HCT116 (cell line): ENCODE measurements around the gene CES1.
"Not testable (repeated sequence)": the region's sequence is repeated elsewhere in the genome, so short reads cannot be mapped to it uniquely, and the experiment has no call there.

ENCODE experiments used
- CTCF ChIP-seq, 3 experiments: fragments of 200-600 bp in 1 of 3; sonication (generic) in 1 of 3; IDR thresholded peaks in 2 of 3; conservative IDR thresholded peaks in 1 of 3; 2 replicates each; pipeline ENCODE4 v1.5.1; 2012 to 2017; ENCODE audit warnings: low read depth in 2 of 3, low read length in 2 of 3, antibody characterized with exemption in 1 of 3, borderline replicate concordance in 1 of 3, control low read depth in 1 of 3, mild to moderate bottlenecking in 1 of 3, mixed read lengths in 1 of 3, mixed run types in 1 of 3, moderate library complexity in 1 of 3; ENCODE audit not compliant: insufficient read depth in 1 of 3
- POLR2A ChIP-seq: IDR thresholded peaks from 2 replicates; pipeline ENCODE4 v1.7.0; 2011; ENCODE audit warnings: borderline replicate concordance; ENCODE audit not compliant: insufficient read depth, insufficient read length; ENCODE audit errors: extremely low read depth
- POLR2AphosphoS5 ChIP-seq: IDR thresholded peaks from 2 replicates; pipeline ENCODE4 v1.6.1; 2011; ENCODE audit warnings: mild to moderate bottlenecking, low read depth, low read length, moderate library complexity
- REST ChIP-seq: IDR thresholded peaks from 2 replicates; pipeline ENCODE4 v1.6.1; 2012; ENCODE audit warnings: low read depth
- SP1 ChIP-seq: IDR thresholded peaks from 2 replicates; pipeline ENCODE4 v1.6.1; 2012; ENCODE audit warnings: low read depth
- TCF7L2 ChIP-seq: IDR thresholded peaks from 2 replicates; pipeline ENCODE4 v1.7.0; 2011; ENCODE audit warnings: borderline replicate concordance, inconsistent platforms; ENCODE audit not compliant: insufficient read depth, insufficient read length; ENCODE audit errors: extremely low read depth
- ZNF274 ChIP-seq: fragments of 200-500 bp; sonication (Bioruptor generic); IDR thresholded peaks from 2 replicates; pipeline ENCODE4 v1.6.1; 2014; ENCODE audit warnings: mild to moderate bottlenecking, low read depth, low read length, inconsistent platforms

- TF ChIP-seq POLR2AphosphoS5; TCF7L2; ZNF274; POLR2A; CTCF (IDR thresholded peaks at IDR 0.05 in 2 of 3, conservative IDR thresholded peaks at IDR 0.05 in 1 of 3; ENCODE audit: borderline replicate concordance in 1 of 3, insufficient read depth in 1 of 3, low read depth in 2 of 3, low read length in 2 of 3); REST: not testable (repeated sequence)
- TF ChIP-seq SP1 = peak; percentile 18; the same call in 1 of the 2 replicates
These were observed 79.7 kb downstream of the CES1 start for GRCh38 chr16:55753145-55753631.
